GM12878 (cell line): ENCODE data around the gene FLACC1.

Experiments used
- FOXK2 ChIP-seq: fragments of 450-650 bp; IDR thresholded peaks from 2 replicates; pipeline ENCODE4 v1.6.1; 2017; ENCODE audit warnings: mild to moderate bottlenecking, moderate library complexity
- MXI1 ChIP-seq: fragments of 150-350 bp; IDR thresholded peaks from 2 replicates; pipeline ENCODE4 v1.6.1; 2011; ENCODE audit warnings: low read depth, mild to moderate bottlenecking, inconsistent platforms, low read length, improper control_type of control experiment
- SMC3 ChIP-seq: IDR thresholded peaks from 2 replicates; pipeline ENCODE4 v1.6.1; 2011; ENCODE audit warnings: low read length, improper control_type of control experiment, borderline replicate concordance
- TF ChIP-seq, protein P1 (sequence below): IDR thresholded peaks from 2 replicates; pipeline ENCODE4 v1.6.1; 2011; ENCODE audit warnings: low read depth, mild to moderate bottlenecking, low read length, moderate library complexity, borderline replicate concordance; ENCODE audit errors: extremely low read depth

DNA sequence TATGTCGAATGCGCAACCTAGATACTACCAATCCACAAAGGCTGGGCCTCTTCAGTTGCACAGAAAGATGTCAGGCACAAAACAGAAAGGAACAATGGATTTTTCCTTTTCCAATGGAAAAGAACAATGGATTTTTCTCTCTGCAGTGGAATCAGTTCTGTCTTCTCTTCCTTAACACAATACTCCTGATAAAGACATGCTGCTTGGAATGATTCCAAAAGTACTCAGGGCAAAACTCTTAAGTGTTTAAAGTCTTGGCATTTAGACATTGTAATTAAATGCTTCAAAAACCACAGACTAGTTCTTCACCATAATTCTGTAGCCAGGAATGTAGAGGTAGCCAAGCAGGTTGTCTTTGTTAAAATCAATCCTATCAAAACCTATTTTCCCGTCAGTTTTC lies 46.7 kb upstream of the FLACC1 start:
- TF ChIP-seq SMC3 (no peak), MXI1 (no peak), FOXK2 (no peak)
- TF ChIP-seq, protein P1, sequence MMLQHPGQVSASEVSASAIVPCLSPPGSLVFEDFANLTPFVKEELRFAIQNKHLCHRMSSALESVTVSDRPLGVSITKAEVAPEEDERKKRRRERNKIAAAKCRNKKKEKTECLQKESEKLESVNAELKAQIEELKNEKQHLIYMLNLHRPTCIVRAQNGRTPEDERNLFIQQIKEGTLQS, result no peak
